Measurements from ENCODE around the gene UBL3. TPM values are rescaled to one million over a fixed set of nuclear protein-coding genes. Genes with fewer than 3 reads are reported as not detected.
A peak's percentile ranks its signal among the peaks of the same experiment; 100 is the strongest.

UBL3 gene
- total RNA-seq, 1 experiment from 2014 or later = 10.9 TPM

DNA sequence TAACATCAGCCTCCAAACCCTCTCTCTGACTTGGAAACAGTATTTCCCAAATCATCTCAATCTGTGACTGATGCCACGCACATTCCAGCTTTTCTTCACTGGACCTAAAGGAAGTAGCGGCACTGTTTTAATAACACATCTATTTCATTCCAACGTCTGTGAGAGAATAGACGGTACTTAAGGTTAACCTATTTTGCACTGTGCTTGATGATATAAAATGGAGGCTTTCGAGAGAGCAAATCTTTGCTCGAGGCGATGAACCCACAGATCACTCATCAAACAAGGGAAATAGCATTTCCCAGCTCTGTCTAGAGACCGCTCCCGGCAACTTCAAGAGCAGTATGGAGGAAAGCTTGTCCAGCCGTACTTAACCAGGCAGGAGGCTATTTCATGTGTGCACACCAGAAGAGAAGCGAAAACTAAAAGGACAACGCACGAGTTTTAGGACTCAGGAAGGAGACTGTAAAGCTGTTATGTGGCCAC, 2.9 kb downstream of the UBL3 start:
- Histone ChIP-seq H3K27me3 (ENCODE audit: low read length) (no peaks in the 10 kb centered on the region), H3K4me3 (ENCODE audit: low read length) (peak overlapping the region; percentile 93), H3K79me2 (ENCODE audit: low read length) (peaks cover 71% of the 10 kb centered on the region), H3K9ac (ENCODE audit: low read length) (peak overlapping the region; percentile 54), H3K27ac (ENCODE audit: low read length) (peak overlapping the region; percentile 32), H3K4me1 (ENCODE audit: insufficient read depth, low read length) (peaks cover 41% of the 10 kb centered on the region), H2AFZ (ENCODE audit: low read length) (peak overlapping the region; percentile 26; the same call in 1 of the 2 replicates), H3F3A (ENCODE audit: low read length, unreplicated experiment) (no peaks in the 10 kb centered on the region), H4K20me1 (ENCODE audit: low read length) (peaks cover 28% of the 10 kb centered on the region; the same call in 1 of the 2 replicates), H3K9me3 (ENCODE audit: low read length) (no peaks in the 10 kb centered on the region), H3K9me2 (replicated peaks; ENCODE audit: low read length) (no peaks in the 10 kb centered on the region), H3K36me3 (ENCODE audit: low read depth, low read length) (no peaks in the 10 kb centered on the region), H3K4me2 (ENCODE audit: low read length) (peak overlapping the region; percentile 87)
- ATAC-seq = peak; percentile 3; the same call in 1 of the 2 replicates
- intact Hi-C loops (cut with micrococcal nuclease) = loop anchor here (1.0 to 5.0 kb wide), 4 partner anchors 60 to 620 kb away; partner anchors contain the start of gene HMGB1
- BruUV-seq (replicated peaks) = TSS peak; percentile 5
- ChIA-PET CTCF (interaction anchor here (0.8 kb wide), 1 partner anchor 76 kb away, joined by 3 read pairs; no protein-coding TSS in a partner anchor), POLR2A (ENCODE audit: unreplicated experiment) (interaction anchor here (0.6 to 1.6 kb wide), 2 partner anchors 76 to 219 kb away, joined by 3 to 6 read pairs; no protein-coding TSS in a partner anchor)
- peak; percentile 46 for DNase-seq
- no peak for TF ChIP-seq EZH2 (IDR thresholded peaks at IDR 0.05; ENCODE audit: low read length, unreplicated experiment)
- TF ChIP-seq, protein P1, sequence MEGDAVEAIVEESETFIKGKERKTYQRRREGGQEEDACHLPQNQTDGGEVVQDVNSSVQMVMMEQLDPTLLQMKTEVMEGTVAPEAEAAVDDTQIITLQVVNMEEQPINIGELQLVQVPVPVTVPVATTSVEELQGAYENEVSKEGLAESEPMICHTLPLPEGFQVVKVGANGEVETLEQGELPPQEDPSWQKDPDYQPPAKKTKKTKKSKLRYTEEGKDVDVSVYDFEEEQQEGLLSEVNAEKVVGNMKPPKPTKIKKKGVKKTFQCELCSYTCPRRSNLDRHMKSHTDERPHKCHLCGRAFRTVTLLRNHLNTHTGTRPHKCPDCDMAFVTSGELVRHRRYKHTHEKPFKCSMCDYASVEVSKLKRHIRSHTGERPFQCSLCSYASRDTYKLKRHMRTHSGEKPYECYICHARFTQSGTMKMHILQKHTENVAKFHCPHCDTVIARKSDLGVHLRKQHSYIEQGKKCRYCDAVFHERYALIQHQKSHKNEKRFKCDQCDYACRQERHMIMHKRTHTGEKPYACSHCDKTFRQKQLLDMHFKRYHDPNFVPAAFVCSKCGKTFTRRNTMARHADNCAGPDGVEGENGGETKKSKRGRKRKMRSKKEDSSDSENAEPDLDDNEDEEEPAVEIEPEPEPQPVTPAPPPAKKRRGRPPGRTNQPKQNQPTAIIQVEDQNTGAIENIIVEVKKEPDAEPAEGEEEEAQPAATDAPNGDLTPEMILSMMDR (conservative IDR thresholded peaks at IDR 0.05; ENCODE audit: low read depth, low read length) = no peak
- TF ChIP-seq EZH2phosphoT487 (IDR thresholded peaks at IDR 0.05; ENCODE audit: borderline replicate concordance, low read length) = no peak

DNA sequence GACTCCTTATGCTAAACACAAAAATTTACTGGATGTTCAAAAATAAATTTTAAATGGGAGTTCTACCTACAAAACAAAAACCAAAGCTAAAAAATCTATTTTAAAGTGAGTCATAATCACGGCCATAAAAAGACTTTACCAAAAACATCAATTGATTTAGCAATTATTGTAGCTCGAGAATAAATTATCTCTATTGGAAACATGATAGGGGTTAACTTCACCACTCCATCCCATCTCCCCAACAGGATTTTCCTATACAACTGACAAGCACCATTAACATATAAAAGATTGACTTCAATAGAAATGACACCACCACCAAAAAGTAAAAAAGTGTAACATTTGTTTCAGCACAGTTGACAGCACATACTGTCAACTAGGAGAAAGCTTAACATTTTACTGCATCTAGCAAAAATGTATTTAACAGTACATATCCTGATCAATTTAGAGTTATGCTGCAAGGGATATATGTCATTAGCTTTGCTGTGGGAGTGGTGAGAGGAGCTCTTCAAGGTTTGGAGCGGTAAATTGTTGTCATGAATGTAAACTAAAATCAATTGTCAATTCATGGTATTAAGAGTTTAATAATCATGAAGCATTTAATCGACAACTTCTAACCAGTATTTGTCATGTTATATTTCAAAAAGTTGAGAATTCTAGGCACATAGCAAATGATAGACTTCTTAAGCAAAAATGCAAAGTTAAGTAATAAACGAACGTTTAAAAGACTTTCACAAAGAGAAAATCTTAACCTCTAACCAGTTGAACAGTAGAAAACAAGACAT, 3.8 kb downstream of the UBL3 start:
- H3K79me2 ChIP-seq (ENCODE audit: low read length) = peaks cover 79% of the 10 kb centered on the region
- POLR2A ChIA-PET (ENCODE audit: unreplicated experiment) = interaction anchor here (1.6 kb wide), 1 partner anchor 77 kb away, joined by 6 read pairs; no protein-coding TSS in a partner anchor
- DNase-seq (no peak), ATAC-seq (no peak)
- no peaks in the 10 kb centered on the region for H3K27me3 ChIP-seq (ENCODE audit: low read length)
- H3F3A ChIP-seq (ENCODE audit: low read length, unreplicated experiment) = no peaks in the 10 kb centered on the region
- intact Hi-C loops (cut with micrococcal nuclease) = loop anchor here (1.0 to 5.0 kb wide), 4 partner anchors 61 to 621 kb away; partner anchors contain the start of gene HMGB1
- H3K4me2 ChIP-seq (ENCODE audit: low read length) = peak overlapping the region; percentile 87
- H3K36me3 ChIP-seq (ENCODE audit: low read depth, low read length) = no peaks in the 10 kb centered on the region
- no peaks in the 10 kb centered on the region for H3K9me3 ChIP-seq (ENCODE audit: low read length)
- H3K4me1 ChIP-seq (ENCODE audit: insufficient read depth, low read length) = peaks cover 35% of the 10 kb centered on the region
- CTCF ChIA-PET = interaction anchor here (0.8 to 1.3 kb wide), 3 partner anchors 77 to 268 kb away, joined by 4 to 16 read pairs (median 5); no protein-coding TSS in a partner anchor
- peaks cover 30% of the 10 kb centered on the region; the same call in 1 of the 2 replicates for H4K20me1 ChIP-seq (ENCODE audit: low read length)
- TF ChIP-seq EZH2 (IDR thresholded peaks at IDR 0.05; ENCODE audit: low read length, unreplicated experiment) (no peak), EZH2phosphoT487 (IDR thresholded peaks at IDR 0.05; ENCODE audit: borderline replicate concordance, low read length) (no peak)
- TF ChIP-seq, protein P1 (conservative IDR thresholded peaks at IDR 0.05; ENCODE audit: low read depth, low read length) = no peak
- no peak overlapping the region for H2AFZ ChIP-seq (ENCODE audit: low read length)
- H3K9me2 ChIP-seq (replicated peaks; ENCODE audit: low read length) = no peaks in the 10 kb centered on the region
- H3K9ac ChIP-seq (ENCODE audit: low read length) = peak overlapping the region; percentile 54; the same call in 1 of the 2 replicates
- H3K27ac ChIP-seq (ENCODE audit: low read length) = no peak overlapping the region
- BruUV-seq (replicated peaks) = no TSS peak
- H3K4me3 ChIP-seq (ENCODE audit: low read length) = peak overlapping the region; percentile 93

Data from PC-3 (cell line).